Measurements from ENCODE around the gene ENOX2. TPM values are rescaled to one million over a fixed set of nuclear protein-coding genes. Genes with fewer than 3 reads are reported as not detected.
"Not testable (repeated sequence)": the region's sequence is repeated elsewhere in the genome, so short reads cannot be mapped to it uniquely, and the experiment has no call there.

ENOX2 gene
- total and polyA plus RNA-seq, 8 donors: 1.1 to 6.4 (median 4.7) TPM

- intact Hi-C loops (cut with DNase I): no loop called here
- no peak for FAIRE-seq
- no peak for TF ChIP-seq CTCF (IDR thresholded peaks at IDR 0.05)
- Histone ChIP-seq H3K4me1 (no peaks in the 10 kb centered on the region), H3K36me3 (no peaks in the 10 kb centered on the region), H3K4me3 (no peak overlapping the region), H3K27ac (no peak overlapping the region), H3K9me3 (no peaks in the 10 kb centered on the region), H3K27me3 (no peaks in the 10 kb centered on the region)
- ATAC-seq: peak in 2 of 4 donors; percentile 49 to 72
- DNase-seq: no peak
Observed at GRCh38 chrX:130793975-130794374, 109.0 kb downstream of the ENOX2 start.

- H3K36me3 ChIP-seq; H3K27ac ChIP-seq; H3K27me3 ChIP-seq; FAIRE-seq; intact Hi-C loops (cut with DNase I); ATAC-seq; H3K4me3 ChIP-seq; DNase-seq; H3K4me1 ChIP-seq; H3K9me3 ChIP-seq: not testable (repeated sequence)
- WGBS, 2 donors: 90 to 94% methylated on average over 2 of the region's 2 CpGs
Observed at GRCh38 chrX:130791870-130792269, 111.1 kb downstream of the ENOX2 start.

- no peak for FAIRE-seq
- no peak for DNase-seq
- WGBS, 2 donors: 89 to 91% methylated on average over 2 of the region's 2 CpGs
- ATAC-seq: no peak
- no peak for TF ChIP-seq CTCF (IDR thresholded peaks at IDR 0.05)
- Histone ChIP-seq H3K4me3 (no peak overlapping the region), H3K27me3 (no peaks in the 10 kb centered on the region), H3K4me1 (no peaks in the 10 kb centered on the region), H3K9me3 (no peaks in the 10 kb centered on the region), H3K36me3 (no peaks in the 10 kb centered on the region), H3K27ac (no peak overlapping the region)
- intact Hi-C loops (cut with DNase I): no loop called here
Observed at GRCh38 chrX:130789793-130790192, 113.2 kb downstream of the ENOX2 start.

- WGBS, 2 donors: 71 to 83% methylated on average over 4 of the region's 4 CpGs
- ATAC-seq (no peak), FAIRE-seq (no peak), DNase-seq (no peak)
- Histone ChIP-seq H3K9me3 (no peaks in the 10 kb centered on the region), H3K27me3 (no peaks in the 10 kb centered on the region), H3K36me3 (no peaks in the 10 kb centered on the region), H3K4me1 (no peaks in the 10 kb centered on the region), H3K4me3 (no peak overlapping the region), H3K27ac (no peak overlapping the region)
- TF ChIP-seq CTCF (IDR thresholded peaks at IDR 0.05): no peak
- intact Hi-C loops (cut with DNase I): no loop called here
Observed at GRCh38 chrX:130788786-130789581, 114.0 kb downstream of the ENOX2 start.

GRCh38 chrX:130786030-130786429 is 117.0 kb downstream of the ENOX2 start:
- Histone ChIP-seq H3K27me3 (no peaks in the 10 kb centered on the region), H3K27ac (no peak overlapping the region), H3K9me3 (no peaks in the 10 kb centered on the region), H3K4me3 (no peak overlapping the region), H3K36me3 (no peaks in the 10 kb centered on the region), H3K4me1 (no peaks in the 10 kb centered on the region)
- intact Hi-C loops (cut with DNase I): no loop called here
- peak; percentile 5 for FAIRE-seq
- 70 to 98% methylated on average over 2 of the region's 2 CpGs for WGBS, 2 donors
- ATAC-seq: no peak
- DNase-seq: no peak
- no peak for TF ChIP-seq CTCF (IDR thresholded peaks at IDR 0.05)

All from pancreas (tissue), 10 donors.